ENCODE data around the gene PAQR4.

DNA sequence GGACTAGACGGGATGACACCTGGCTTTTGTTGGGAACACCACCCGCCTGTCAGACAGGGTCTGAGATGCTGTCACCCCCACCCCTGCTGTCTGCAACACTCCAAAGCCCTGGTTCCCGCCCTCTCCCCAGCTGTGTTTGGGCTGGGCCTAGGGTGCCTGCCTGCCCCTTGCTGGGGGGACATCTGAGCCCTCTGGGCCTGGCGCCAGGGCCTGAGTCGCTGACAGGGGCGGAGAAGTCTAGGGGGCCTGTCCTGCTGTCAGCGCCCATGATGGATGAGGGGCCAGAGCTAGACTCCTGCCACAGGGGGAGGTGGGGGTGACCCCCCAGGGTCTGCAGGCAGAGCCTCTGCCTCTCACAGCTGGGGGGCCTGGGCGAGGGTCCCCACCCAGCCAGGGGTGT lies 18.7 kb downstream of the PAQR4 start:
- TF ChIP-seq, protein P1, sequence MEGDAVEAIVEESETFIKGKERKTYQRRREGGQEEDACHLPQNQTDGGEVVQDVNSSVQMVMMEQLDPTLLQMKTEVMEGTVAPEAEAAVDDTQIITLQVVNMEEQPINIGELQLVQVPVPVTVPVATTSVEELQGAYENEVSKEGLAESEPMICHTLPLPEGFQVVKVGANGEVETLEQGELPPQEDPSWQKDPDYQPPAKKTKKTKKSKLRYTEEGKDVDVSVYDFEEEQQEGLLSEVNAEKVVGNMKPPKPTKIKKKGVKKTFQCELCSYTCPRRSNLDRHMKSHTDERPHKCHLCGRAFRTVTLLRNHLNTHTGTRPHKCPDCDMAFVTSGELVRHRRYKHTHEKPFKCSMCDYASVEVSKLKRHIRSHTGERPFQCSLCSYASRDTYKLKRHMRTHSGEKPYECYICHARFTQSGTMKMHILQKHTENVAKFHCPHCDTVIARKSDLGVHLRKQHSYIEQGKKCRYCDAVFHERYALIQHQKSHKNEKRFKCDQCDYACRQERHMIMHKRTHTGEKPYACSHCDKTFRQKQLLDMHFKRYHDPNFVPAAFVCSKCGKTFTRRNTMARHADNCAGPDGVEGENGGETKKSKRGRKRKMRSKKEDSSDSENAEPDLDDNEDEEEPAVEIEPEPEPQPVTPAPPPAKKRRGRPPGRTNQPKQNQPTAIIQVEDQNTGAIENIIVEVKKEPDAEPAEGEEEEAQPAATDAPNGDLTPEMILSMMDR (IDR thresholded peaks at IDR 0.05) = no peak
- no peak for TF ChIP-seq POLR2A (IDR thresholded peaks at IDR 0.05)

Data from gastroesophageal sphincter (tissue), 3 donors.